HEK293T (cell line): Measurements from ENCODE around the gene ARHGEF26.

Experiments
- CTBP1 ChIP-seq: fragments of 450-650 bp; IDR thresholded peaks from 2 replicates; pipeline ENCODE4 v1.6.1; 2016; ENCODE audit warnings: borderline replicate concordance
- ELF4 ChIP-seq: fragments of 450-650 bp; IDR thresholded peaks from 2 replicates; pipeline ENCODE4 v1.6.1; 2017; ENCODE audit warnings: antibody characterized with exemption
- FOXM1 ChIP-seq: fragments of 450-650 bp; IDR thresholded peaks from 2 replicates; pipeline ENCODE4 v1.6.1; 2017; ENCODE audit warnings: mild to moderate bottlenecking, borderline replicate concordance
- HDGF ChIP-seq: fragments of 450-650 bp; IDR thresholded peaks from 2 replicates; pipeline ENCODE4 v1.6.1; 2017; ENCODE audit warnings: antibody characterized with exemption, borderline replicate concordance
- L3MBTL2 ChIP-seq: fragments of 450-650 bp; conservative IDR thresholded peaks from 2 replicates; pipeline ENCODE4 v1.6.1; 2016; ENCODE audit warnings: mild to moderate bottlenecking
- LEF1 ChIP-seq: fragments of 450-650 bp; IDR thresholded peaks from 2 replicates; pipeline ENCODE4 v1.6.1; 2017; ENCODE audit warnings: mild to moderate bottlenecking, borderline replicate concordance
- NFRKB ChIP-seq: fragments of 450-650 bp; IDR thresholded peaks from 2 replicates; pipeline ENCODE4 v1.6.1; 2016; ENCODE audit warnings: mild to moderate bottlenecking, moderate library complexity
- PKNOX1 ChIP-seq: fragments of 450-650 bp; IDR thresholded peaks from 2 replicates; pipeline ENCODE4 v1.6.1; 2016
- SP1 ChIP-seq: fragments of 450-650 bp; IDR thresholded peaks from 2 replicates; pipeline ENCODE4 v1.6.1; 2017
- TARDBP ChIP-seq: fragments of 450-650 bp; IDR thresholded peaks from 2 replicates; pipeline ENCODE4 v1.6.1; 2016
- ZNF384 ChIP-seq: fragments of 450-650 bp; IDR thresholded peaks from 2 replicates; pipeline ENCODE4 v1.6.1; 2016

- no peak for TF ChIP-seq NFRKB
- no peak for TF ChIP-seq SP1
- TF ChIP-seq ELF4: no peak
- TF ChIP-seq PKNOX1: no peak
- no peak for TF ChIP-seq FOXM1
- TF ChIP-seq CTBP1: no peak
- no peak for TF ChIP-seq ZNF384
- no peak for TF ChIP-seq HDGF
- TF ChIP-seq TARDBP: no peak
- no peak for TF ChIP-seq LEF1
- no peak for TF ChIP-seq L3MBTL2
Measured at GRCh38 chr3:154078672-154079071, 42.5 kb upstream of the ARHGEF26 start.
